Spinal cord (tissue), 10 donors: ENCODE measurements around the gene DNAAF3. TPM values are rescaled to one million over a fixed set of nuclear protein-coding genes. Genes with fewer than 3 reads are reported as not detected.
A peak's percentile ranks its signal among the peaks of the same experiment; 100 is the strongest.

Source experiments
- DNase-seq, 6 donors: peaks; one replicate each; pipeline versions ENCODE4 v3.0.0 to v3.0.0-alpha.2; 2013 to 2015; ENCODE audit warnings: low spot score in 6 of 6, low read depth in 4 of 6
- H3K27ac ChIP-seq: one replicate; pipeline ENCODE4 v1.5.1; 2013; ENCODE audit warnings: low read depth, low read length, control low read depth
- H3K27me3 ChIP-seq: one replicate; pipeline ENCODE4 v1.6.1; 2013; ENCODE audit warnings: low read length; ENCODE audit not compliant: control insufficient read depth, insufficient read depth
- H3K36me3 ChIP-seq: one replicate; pipeline ENCODE4 v1.6.1; 2013; ENCODE audit warnings: low read length; ENCODE audit not compliant: control insufficient read depth, insufficient read depth
- H3K4me1 ChIP-seq: one replicate; pipeline ENCODE4 v1.6.1; 2013; ENCODE audit warnings: low read length; ENCODE audit not compliant: control insufficient read depth, insufficient read depth
- H3K4me3 ChIP-seq: one replicate; pipeline ENCODE4 v1.5.1; 2013; ENCODE audit warnings: low read depth, low read length, control low read depth
- H3K9me3 ChIP-seq: one replicate; pipeline ENCODE4 v1.6.1; 2013; ENCODE audit warnings: low read length; ENCODE audit not compliant: control insufficient read depth, insufficient read depth
- WGBS: methylation state at CpG from one replicate; pipeline ENCODE4 v1.1.5; 2013; ENCODE audit warnings: missing lambda C conversion rate; ENCODE audit not compliant: insufficient coverage; 5-methylcytosine and 5-hydroxymethylcytosine counted together
- polyA plus RNA-seq, 2 donors: library from polyadenylated mRNA; unstranded; fragments of 120-200 nt; gene quantifications; one replicate each; pipeline ENCODE4 v1.2.1, GENCODE V29; 2013; ENCODE audit not compliant: insufficient read length in 2 of 2
- total RNA-seq, 2 donors: library from RNA; depleted of rRNA in 1 of 2; stranded (reverse); fragments of 120-200 nt in 1 of 2; fragments of >200 nt in 1 of 2; gene quantifications; one replicate each; pipeline versions ENCODE4 v1.2.3 to v1.2.4, GENCODE V29; 2013 to 2014
- donor health status: healthy.

DNAAF3 gene
- total and polyA plus RNA-seq, 4 donors = 2.2 to 12.7 (median 8.3) TPM

DNA sequence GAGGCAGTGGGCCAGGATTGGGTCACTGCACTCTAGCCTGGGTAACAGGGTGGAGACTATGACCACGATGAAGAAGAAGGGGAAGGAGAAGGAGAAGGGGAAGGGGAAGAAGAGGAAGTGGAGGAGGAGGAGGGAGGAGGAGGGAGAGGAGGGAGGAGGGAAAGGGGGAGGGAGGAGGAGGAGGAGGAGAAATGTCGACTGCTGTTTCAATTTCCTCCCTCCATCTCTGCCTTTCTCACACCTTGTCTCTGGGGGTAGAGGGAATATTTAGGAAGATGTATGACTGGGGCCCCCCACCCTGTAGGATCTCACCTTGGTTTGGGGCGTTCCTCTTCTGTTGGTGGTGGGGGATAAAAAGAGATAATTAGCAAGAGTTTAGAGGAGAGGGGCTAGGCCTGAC, 21.2 kb downstream of the DNAAF3 start:
- no peak overlapping the region for H3K27ac ChIP-seq
- no peaks in the 10 kb centered on the region for H3K9me3 ChIP-seq
- H3K36me3 ChIP-seq = no peaks in the 10 kb centered on the region
- H3K27me3 ChIP-seq = peaks cover 63% of the 10 kb centered on the region
- WGBS = 25% methylated on average over 2 of the region's 3 CpGs
- H3K4me1 ChIP-seq = peaks cover 24% of the 10 kb centered on the region
- DNase-seq = no peak
- no peak overlapping the region for H3K4me3 ChIP-seq

DNA sequence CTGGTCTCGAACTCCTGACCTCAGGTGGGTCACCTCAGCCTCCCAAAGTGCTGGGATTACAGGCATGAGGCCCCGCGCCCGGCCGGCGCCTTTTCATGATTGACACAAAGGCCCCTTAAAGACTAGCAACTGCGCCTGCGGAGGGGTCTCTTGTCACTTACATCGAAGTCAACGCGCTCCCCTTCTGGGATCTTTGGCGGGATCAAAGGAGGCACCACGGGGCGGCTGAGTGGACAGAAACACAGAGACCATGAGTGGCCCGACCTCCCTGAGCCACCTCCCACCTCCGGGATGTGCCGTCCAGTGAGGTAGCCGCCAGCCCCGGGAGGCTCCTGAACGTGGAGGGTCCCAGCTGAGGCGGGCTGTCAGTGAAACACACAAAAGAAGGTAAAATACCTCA, 24.7 kb downstream of the DNAAF3 start:
- peaks cover 22% of the 10 kb centered on the region for H3K4me1 ChIP-seq
- no peaks in the 10 kb centered on the region for H3K9me3 ChIP-seq
- 9% methylated on average over 13 of the region's 21 CpGs for WGBS
- H3K27ac ChIP-seq = no peak overlapping the region
- peaks cover 35% of the 10 kb centered on the region for H3K27me3 ChIP-seq
- no peak overlapping the region for H3K4me3 ChIP-seq
- H3K36me3 ChIP-seq = no peaks in the 10 kb centered on the region
- DNase-seq = no peak

DNA sequence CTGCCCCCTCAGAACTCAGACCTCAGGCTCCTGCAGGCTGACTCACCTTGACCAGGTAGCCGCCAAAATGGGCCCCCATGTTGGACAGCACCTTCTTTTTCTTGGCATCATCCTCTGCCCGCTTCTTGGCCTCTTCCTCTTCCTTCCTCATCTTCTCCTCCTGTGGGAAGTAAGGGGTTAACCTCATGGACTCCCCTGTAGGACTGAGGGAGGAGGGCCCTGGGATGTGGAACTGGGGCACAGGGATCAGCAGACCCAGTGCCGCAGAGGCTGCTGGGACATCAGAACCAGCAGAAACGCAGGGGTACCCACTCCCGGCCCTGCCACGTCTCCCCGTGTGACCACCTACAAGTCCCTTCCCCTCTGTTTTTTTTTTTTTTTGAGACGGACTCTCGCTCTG, 28.5 kb downstream of the DNAAF3 start:
- Histone ChIP-seq H3K4me1 (peaks cover 14% of the 10 kb centered on the region), H3K27me3 (peaks cover 7% of the 10 kb centered on the region), H3K36me3 (no peaks in the 10 kb centered on the region), H3K4me3 (no peak overlapping the region), H3K27ac (no peak overlapping the region), H3K9me3 (no peaks in the 10 kb centered on the region)
- WGBS = 27% methylated on average over 6 of the region's 9 CpGs
- DNase-seq = no peak

DNA sequence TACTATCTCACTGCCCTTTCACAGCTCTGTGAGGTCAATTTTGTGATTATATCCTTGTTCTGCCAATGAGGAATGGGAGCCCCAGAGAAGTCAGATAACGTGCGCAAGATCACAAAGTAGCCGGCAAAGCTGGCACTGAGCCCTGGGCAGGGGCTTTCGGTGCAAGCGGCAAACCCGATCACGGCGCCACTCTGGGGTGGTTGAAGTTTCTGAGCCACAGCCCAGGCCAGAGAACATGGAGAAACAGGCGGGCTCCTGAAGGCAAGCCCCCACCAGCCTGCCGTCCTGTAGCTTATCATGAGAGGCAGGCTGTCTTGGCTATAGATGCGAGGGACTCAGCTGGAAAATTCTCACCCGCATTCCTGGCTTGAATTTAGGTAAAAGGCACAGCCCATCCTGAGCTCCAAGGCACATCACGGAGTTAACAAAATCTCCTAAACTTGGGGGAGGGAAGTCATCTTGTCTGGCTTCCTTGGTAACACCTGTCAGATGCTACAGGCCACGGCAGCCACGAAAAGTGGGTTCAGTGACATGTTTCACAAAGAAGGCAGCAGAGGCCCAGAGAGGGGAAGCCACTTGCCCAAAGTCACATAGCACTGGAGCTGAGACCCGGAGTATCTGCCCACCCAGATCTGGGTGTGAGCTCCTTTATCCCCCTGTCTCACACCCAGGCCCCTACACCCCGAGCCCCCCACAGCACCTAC, 29.9 kb downstream of the DNAAF3 start:
- WGBS = 81% methylated on average over 15 of the region's 17 CpGs
- Histone ChIP-seq H3K27me3 (peaks cover 4% of the 10 kb centered on the region), H3K4me3 (no peak overlapping the region), H3K36me3 (no peaks in the 10 kb centered on the region), H3K9me3 (no peaks in the 10 kb centered on the region), H3K27ac (no peak overlapping the region), H3K4me1 (peaks cover 10% of the 10 kb centered on the region)
- no peak for DNase-seq

DNA sequence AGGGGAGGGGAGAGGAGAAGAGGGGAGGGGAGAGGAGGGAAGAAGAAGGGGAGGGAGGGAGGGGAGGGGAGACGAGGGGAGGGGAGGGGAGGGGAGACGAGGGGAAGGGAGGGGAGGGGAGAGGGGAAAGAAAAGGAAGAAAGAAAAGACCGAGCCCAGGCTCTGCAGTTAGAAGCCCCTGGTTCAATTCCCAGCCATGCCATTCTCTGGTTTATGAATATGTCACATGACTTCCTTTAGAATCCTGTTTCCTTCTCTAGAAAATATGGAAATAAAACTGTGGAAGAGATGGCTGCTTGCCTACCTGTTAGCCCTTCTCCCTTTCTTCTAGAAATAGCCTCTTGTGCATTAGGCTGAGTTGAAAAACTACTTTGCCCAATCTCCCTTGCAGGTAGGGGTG, 31.7 kb downstream of the DNAAF3 start:
- no peak overlapping the region for H3K27ac ChIP-seq
- H3K27me3 ChIP-seq = peaks cover 3% of the 10 kb centered on the region

DNA sequence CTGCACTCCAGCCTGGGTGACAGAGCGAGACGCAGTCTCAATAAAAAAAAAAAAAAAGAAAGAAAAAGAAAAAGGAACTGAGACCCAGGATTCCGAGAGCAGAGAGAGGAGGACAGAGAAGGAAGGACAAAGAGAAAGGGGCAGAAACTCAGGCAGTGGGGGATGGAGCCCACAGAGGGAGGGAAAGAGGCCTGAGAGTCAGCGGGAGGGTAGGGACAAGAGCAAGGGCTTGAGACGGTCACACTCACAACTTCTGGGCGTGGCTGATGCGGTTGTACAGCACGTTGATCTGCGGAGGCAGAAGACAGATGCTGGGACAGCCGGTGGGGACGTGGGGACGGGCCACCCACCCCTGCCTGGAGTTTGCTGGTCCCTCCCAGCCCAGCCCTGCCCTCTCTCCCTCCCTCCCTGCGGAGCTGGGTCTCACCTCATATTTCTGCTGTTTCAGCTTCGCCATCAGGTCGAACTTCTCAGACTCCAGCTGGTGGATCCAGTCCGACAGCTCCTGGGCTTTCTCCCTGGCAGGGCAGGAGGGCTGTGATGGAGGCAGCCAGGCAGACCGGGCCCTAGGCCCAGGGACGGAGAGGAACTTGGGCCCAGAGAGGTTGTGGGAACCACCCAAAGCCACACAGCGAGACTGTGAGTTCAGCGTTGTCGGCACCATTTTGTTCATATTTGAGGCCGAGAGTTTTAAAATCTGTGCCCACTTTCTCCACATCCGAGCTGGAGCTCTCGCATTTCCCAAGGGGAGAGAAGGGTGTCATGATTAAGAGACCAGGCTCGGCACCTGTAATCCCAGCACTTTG, 32.6 kb downstream of the DNAAF3 start:
- WGBS = 55% methylated on average over 25 of the region's 25 CpGs
- no peaks in the 10 kb centered on the region for H3K36me3 ChIP-seq
- no peak overlapping the region for H3K4me3 ChIP-seq
- no peaks in the 10 kb centered on the region for H3K4me1 ChIP-seq
- H3K27ac ChIP-seq = no peak overlapping the region
- H3K9me3 ChIP-seq = no peaks in the 10 kb centered on the region
- no peak for DNase-seq
- peaks cover 3% of the 10 kb centered on the region for H3K27me3 ChIP-seq

More for the DNA sequence above, 31.7 kb downstream of the DNAAF3 start:
- no peak overlapping the region for H3K4me3 ChIP-seq
- H3K9me3 ChIP-seq = no peaks in the 10 kb centered on the region
- H3K36me3 ChIP-seq = no peaks in the 10 kb centered on the region
- no peaks in the 10 kb centered on the region for H3K4me1 ChIP-seq
- WGBS = no CpG with 5 or more reads among the region's 3 CpGs
- DNase-seq = peak in 1 of 6 donors; percentile 19

DNA sequence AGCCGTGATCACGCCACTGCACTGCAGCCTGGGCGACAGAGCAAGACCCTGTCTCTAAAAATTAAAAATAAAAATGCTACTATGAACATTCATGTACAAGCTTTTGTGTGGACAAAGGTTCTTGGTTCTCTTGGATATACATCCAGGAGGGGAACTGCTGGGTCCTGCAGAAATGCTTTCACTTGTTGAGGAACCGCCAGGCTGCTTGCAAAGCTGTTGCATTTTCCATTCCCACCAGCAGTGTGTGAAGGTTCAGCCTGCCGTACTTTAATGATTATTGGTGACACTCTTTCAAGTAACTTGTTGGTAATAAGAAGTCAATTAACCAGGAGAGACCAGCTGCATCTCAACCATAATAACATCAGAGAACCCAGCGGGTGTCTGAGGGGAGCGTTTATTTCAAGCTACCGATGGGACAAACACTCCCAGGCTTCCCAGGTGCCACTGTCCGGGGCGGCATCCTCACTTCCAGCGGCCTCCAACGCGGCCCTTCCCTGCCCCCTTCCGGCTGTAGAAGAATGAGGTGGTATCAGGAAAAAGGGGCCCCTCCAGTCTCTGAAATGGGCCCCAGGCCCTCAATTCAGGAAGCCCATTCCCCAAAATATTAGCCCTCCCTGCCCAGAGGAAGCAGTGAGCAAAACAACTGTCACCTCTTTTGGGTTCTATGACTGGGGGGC, 33.8 kb downstream of the DNAAF3 start:
- DNase-seq = peak in 1 of 6 donors; percentile 38
- H3K9me3 ChIP-seq = no peaks in the 10 kb centered on the region
- H3K36me3 ChIP-seq = no peaks in the 10 kb centered on the region
- H3K27ac ChIP-seq = no peak overlapping the region
- H3K4me3 ChIP-seq = no peak overlapping the region
- WGBS = 42% methylated on average over 1 of the region's 14 CpGs
- no peaks in the 10 kb centered on the region for H3K4me1 ChIP-seq
- peaks cover 3% of the 10 kb centered on the region for H3K27me3 ChIP-seq

DNA sequence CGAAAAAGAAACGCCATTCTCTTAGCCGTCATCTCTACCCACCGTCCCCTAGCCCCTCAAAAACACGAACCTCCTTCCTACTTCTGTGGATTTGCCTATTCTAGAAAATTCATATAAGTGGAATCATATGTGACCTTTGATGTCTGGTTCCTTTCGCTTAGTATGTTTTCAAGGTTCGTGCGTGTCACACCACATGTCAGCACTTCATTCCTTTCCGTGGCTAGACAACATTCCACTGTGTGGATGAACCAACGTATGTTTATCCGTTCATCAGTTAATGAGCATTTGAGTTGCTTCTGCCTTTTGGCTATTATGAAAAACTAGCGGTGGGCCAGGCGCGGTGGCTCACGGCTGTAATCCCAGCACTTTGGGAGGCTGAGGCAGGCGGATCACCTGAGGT, 35.0 kb downstream of the DNAAF3 start:
- Histone ChIP-seq H3K9me3 (no peaks in the 10 kb centered on the region), H3K27me3 (peaks cover 3% of the 10 kb centered on the region), H3K4me1 (no peaks in the 10 kb centered on the region), H3K27ac (no peak overlapping the region), H3K36me3 (no peaks in the 10 kb centered on the region), H3K4me3 (no peak overlapping the region)
- WGBS = 93% methylated on average over 11 of the region's 16 CpGs
- no peak for DNase-seq

DNA sequence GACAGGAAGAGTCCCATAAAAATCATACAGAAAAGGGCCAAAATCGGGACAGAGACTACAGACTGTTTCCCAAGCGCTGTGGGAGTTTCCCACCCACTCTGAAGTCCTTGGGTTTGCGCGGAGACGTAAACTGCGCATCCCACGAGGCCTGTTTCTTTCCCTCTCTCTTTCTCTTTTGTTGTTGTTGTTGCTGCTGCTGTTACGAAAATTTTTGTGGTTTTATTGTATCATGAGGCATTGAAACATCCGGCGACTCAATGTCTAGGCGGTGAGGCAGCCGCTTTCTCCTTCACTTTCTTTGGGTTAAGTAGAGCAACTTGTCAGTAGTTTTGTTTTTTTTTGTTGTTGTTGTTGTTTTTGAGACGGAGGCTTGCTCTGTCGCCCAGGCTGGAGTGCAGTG, 47.4 kb downstream of the DNAAF3 start:
- H3K27ac ChIP-seq = no peak overlapping the region
- H3K4me3 ChIP-seq = peak overlapping the region; percentile 68
- 74% methylated on average over 11 of the region's 14 CpGs for WGBS
- H3K36me3 ChIP-seq = peaks cover 11% of the 10 kb centered on the region
- H3K9me3 ChIP-seq = no peaks in the 10 kb centered on the region
- no peaks in the 10 kb centered on the region for H3K27me3 ChIP-seq
- H3K4me1 ChIP-seq = peaks cover 41% of the 10 kb centered on the region
- no peak for DNase-seq
